Right lobe of liver (tissue), 4 donors: ENCODE measurements around the gene TFR2.

Experiments
- CTCF ChIP-seq, 4 donors: fragments of 200-600 bp in 3 of 4; fragments of 450-650 bp in 1 of 4; IDR thresholded peaks; one replicate each; pipeline versions ENCODE4 v1.5.1 to v1.8.0; 2016 to 2022; ENCODE audit warnings: antibody characterized with exemption in 4 of 4, mild to moderate bottlenecking in 2 of 4
- POLR2A ChIP-seq: fragments of 450-650 bp; IDR thresholded peaks from one replicate; pipeline ENCODE4 v1.6.1; 2017; ENCODE audit warnings: antibody characterized with exemption, mild to moderate bottlenecking
- donor health status: DM: no; HTN: no; CAD: no.
- donor health status: DM: no; HTN: no; CAD: no.
- donor health status: DM: no; HTN: yes; CAD: no.

- TF ChIP-seq CTCF (IDR thresholded peaks at IDR 0.05) (no peak), POLR2A (no peak)
Measured at GRCh38 chr7:100576384-100576993, 64.9 kb downstream of the TFR2 start.
